HepG2 (cell line): ENCODE measurements around the gene MYO6. TPM values are rescaled to one million over a fixed set of nuclear protein-coding genes. Genes with fewer than 3 reads are reported as not detected.

Source experiments
- ATAC-seq: fragments of 200-7000 bp; cut with Tn5 transposase; 3 replicates; pipeline ENCODE4 v1.9.1; 2020; ENCODE audit warnings: mild to moderate bottlenecking, moderate library complexity
- BruUV-seq: library from RNA; stranded (reverse); fragments of 400-500 nt; replicated peaks from 2 replicates; lab custom pipeline; 2021; lab: Mats Ljungman, UMichigan
- CTCF ChIA-PET: fragments of 300-600 bp; formaldehyde crosslinking; extraction: SDS; loops from one replicate; lab custom pipeline; 2021; ENCODE audit warnings: low total read pairs, inconsistent platforms, low intra/inter-chr PET ratio; lab: Yijun Ruan, JAX
- POLR2A ChIA-PET: fragments of 350-600 bp; sonication (Branson Sonifier 250); formaldehyde crosslinking; loops from one replicate; lab custom pipeline; 2020; ENCODE audit warnings: antibody characterized with exemption, inconsistent platforms; lab: Yijun Ruan, JAX
- DNase-seq: peaks from one replicate; pipeline ENCODE4 v3.0.0-alpha.2; 2015; ENCODE audit warnings: low spot score
- FAIRE-seq: peaks from 3 replicates; lab custom pipeline; 2011; peaks lifted over from hg19 to GRCh38; lab: Jason Lieb, UNC
- H2AFZ ChIP-seq: one replicate; pipeline ENCODE4 v1.6.1; 2011; ENCODE audit warnings: low read length, inconsistent platforms
- H3K27ac ChIP-seq: fragments of 300-600 bp; 3 replicates; pipeline ENCODE4 v1.8.0; 2011; ENCODE audit warnings: mixed run types, mild to moderate bottlenecking, mixed read lengths, low read length, inconsistent platforms; ENCODE audit not compliant: insufficient read depth; ENCODE audit errors: extremely low read length
- H3K27me3 ChIP-seq, 2 experiments: fragments of 200-600 bp in 1 of 2; 2 replicates in 1 of 2; 3 replicates in 1 of 2; pipeline versions ENCODE4 v1.6.0 to v1.8.0; 2011; ENCODE audit warnings: low read length in 2 of 2, mild to moderate bottlenecking in 2 of 2, moderate library complexity in 2 of 2, inconsistent platforms in 1 of 2; ENCODE audit not compliant: insufficient read depth in 2 of 2, control insufficient read depth in 1 of 2
- H3K36me3 ChIP-seq, 2 experiments: fragments of 200-600 bp in 1 of 2; replicated peaks in 1 of 2; 2 replicates in 1 of 2; 3 replicates in 1 of 2; pipeline versions ENCODE4 v1.5.1 to v1.8.0; 2011; ENCODE audit warnings: low read length in 2 of 2, inconsistent platforms in 1 of 2; ENCODE audit not compliant: insufficient read depth in 2 of 2, control insufficient read depth in 1 of 2
- H3K4me1 ChIP-seq: 2 replicates; pipeline ENCODE4 v1.5.1; 2012; ENCODE audit warnings: low read length, inconsistent platforms; ENCODE audit not compliant: insufficient read depth
- H3K4me2 ChIP-seq: 2 replicates; pipeline ENCODE4 v1.6.0; 2011; ENCODE audit warnings: low read depth, low read length, inconsistent platforms
- H3K4me3 ChIP-seq, 3 experiments: fragments of 200-600 bp in 1 of 3; sonication (generic), shearing (Covaris generic) in 1 of 3; replicated peaks in 1 of 3; 2 replicates each; pipeline ENCODE4 v1.5.1; 2011 to 2016; ENCODE audit warnings: low read length in 3 of 3, inconsistent platforms in 2 of 3, low read depth in 2 of 3, mild to moderate bottlenecking in 2 of 3, control low read depth in 1 of 3, mixed read lengths in 1 of 3; ENCODE audit not compliant: insufficient read depth in 1 of 3
- H3K79me2 ChIP-seq: one replicate; pipeline ENCODE4 v1.6.1; 2011; ENCODE audit warnings: low read length, inconsistent platforms; ENCODE audit not compliant: insufficient read depth
- H3K9ac ChIP-seq: 2 replicates; pipeline ENCODE4 v1.6.0; 2011; ENCODE audit warnings: mild to moderate bottlenecking, low read depth, low read length, inconsistent platforms; ENCODE audit not compliant: insufficient read depth
- H3K9me3 ChIP-seq: 2 replicates; pipeline ENCODE4 v1.5.1; 2012; ENCODE audit warnings: mild to moderate bottlenecking, low read length
- H4K20me1 ChIP-seq: 2 replicates; pipeline ENCODE4 v1.6.0; 2011; ENCODE audit warnings: inconsistent platforms, mild to moderate bottlenecking, low read length, moderate library complexity; ENCODE audit not compliant: insufficient read depth
- AFF4 ChIP-seq: sonication (generic); formaldehyde crosslinking; IDR thresholded peaks from 2 replicates; pipeline ENCODE4 v1.4.0; 2020; ENCODE audit warnings: missing genetic modification reagents
- CHCHD3 ChIP-seq: sonication (generic); formaldehyde crosslinking; IDR thresholded peaks from 2 replicates; pipeline ENCODE4 v1.8.0; 2022; ENCODE audit warnings: mild to moderate bottlenecking, missing genetic modification reagents, moderate library complexity
- DPF2 ChIP-seq: sonication (generic); formaldehyde crosslinking; IDR thresholded peaks from 2 replicates; pipeline ENCODE4 v1.4.0; 2020; ENCODE audit warnings: mild to moderate bottlenecking, low read depth, missing genetic modification reagents, borderline replicate concordance
- HOXA5 ChIP-seq: sonication (generic); formaldehyde crosslinking; IDR thresholded peaks from 2 replicates; pipeline ENCODE4 v1.4.0; 2020; ENCODE audit warnings: missing genetic modification reagents
- KMT2A ChIP-seq: sonication (generic); formaldehyde crosslinking; IDR thresholded peaks from 2 replicates; pipeline ENCODE4 v1.4.0; 2020; ENCODE audit warnings: missing genetic modification reagents
- MEF2D ChIP-seq: sonication (generic); formaldehyde crosslinking; IDR thresholded peaks from 2 replicates; pipeline ENCODE4 v1.5.1; 2020; ENCODE audit warnings: mild to moderate bottlenecking, missing genetic modification reagents
- NPAS2 ChIP-seq: sonication (generic); formaldehyde crosslinking; IDR thresholded peaks from 2 replicates; pipeline ENCODE4 v1.8.0; 2022; ENCODE audit warnings: mild to moderate bottlenecking, missing genetic modification reagents, borderline replicate concordance
- NR2F1 ChIP-seq, 2 experiments: fragments of 450-650 bp in 1 of 2; formaldehyde crosslinking in 1 of 2; IDR thresholded peaks; 2 replicates each; pipeline versions ENCODE4 v1.5.0 to v1.6.1; 2016 to 2020; ENCODE audit warnings: mild to moderate bottlenecking in 1 of 2, missing compliant biosample characterization in 1 of 2, missing genetic modification reagents in 1 of 2, moderate library complexity in 1 of 2
- NR3C1 ChIP-seq: sonication (generic); formaldehyde crosslinking; IDR thresholded peaks from 2 replicates; pipeline ENCODE4 v1.4.0; 2020; ENCODE audit warnings: missing genetic modification reagents
- NRL ChIP-seq: sonication (generic); formaldehyde crosslinking; IDR thresholded peaks from 2 replicates; pipeline ENCODE4 v1.5.0; 2020; ENCODE audit warnings: missing genetic modification reagents, mild to moderate bottlenecking, moderate library complexity, borderline replicate concordance
- SALL1 ChIP-seq: sonication (generic); formaldehyde crosslinking; IDR thresholded peaks from 2 replicates; pipeline ENCODE4 v1.8.0; 2022; ENCODE audit warnings: mild to moderate bottlenecking, missing genetic modification reagents
- TAF1 ChIP-seq: sonication (generic); formaldehyde crosslinking; IDR thresholded peaks from 2 replicates; pipeline ENCODE4 v1.4.0; 2020; ENCODE audit warnings: missing genetic modification reagents
- ZBTB46 ChIP-seq: sonication (generic); formaldehyde crosslinking; IDR thresholded peaks from 2 replicates; pipeline ENCODE4 v1.4.0; 2020; ENCODE audit warnings: mild to moderate bottlenecking, missing genetic modification reagents, borderline replicate concordance
- ZNF343 ChIP-seq: sonication (generic); formaldehyde crosslinking; IDR thresholded peaks from 2 replicates; pipeline ENCODE4 v1.4.0; 2020; ENCODE audit warnings: mild to moderate bottlenecking, missing genetic modification reagents
- ZNF747 ChIP-seq: sonication (generic); formaldehyde crosslinking; IDR thresholded peaks from 2 replicates; pipeline ENCODE4 v1.8.1; 2023; ENCODE audit warnings: missing genetic modification reagents, mild to moderate bottlenecking, borderline replicate concordance
- WGBS: methylation state at CpG from one replicate; pipeline ENCODE4 v1.1.6; 2017; ENCODE audit warnings: low lambda C conversion rate; 5-methylcytosine and 5-hydroxymethylcytosine counted together
- in situ Hi-C: cut with HindIII; loops from 2 replicates; pipeline ENCODE4 v1.10.0; 2017; ENCODE audit warnings: low pct_unique_long_range_greater_than_20kb; ENCODE audit not compliant: extremely low pct_ligation_motif_present
- intact Hi-C: fragments of 100-400 bp; cut with micrococcal nuclease; formaldehyde crosslinking; loops from one replicate; pipeline ENCODE4 v1.10.0; 2022; ENCODE audit not compliant: unreplicated experiment
- polyA plus RNA-seq, 8 experiments: library from polyadenylated mRNA; depleted of rRNA in 3 of 8; stranded (reverse) in 7 of 8; unstranded in 1 of 8; fragments of >200 nt; fragmentation: Illumina TruSeq in 4 of 8; extraction: Trizol in 4 of 8; gene quantifications; 2 replicates each; pipeline versions ENCODE4 v1.2.1 to v1.2.3, GENCODE V29; 2011 to 2016; ENCODE audit warnings: low read depth in 4 of 8, missing spikeins in 1 of 8, mixed read lengths in 1 of 8; ENCODE audit not compliant: insufficient read depth in 1 of 8
- total RNA-seq, 5 experiments: library from RNA; depleted of rRNA; stranded (reverse); fragments of >200 nt; fragmentation: Illumina TruSeq; extraction: Trizol; gene quantifications; 2 replicates each; pipeline ENCODE4 v1.2.3, GENCODE V29; 2016; ENCODE audit warnings: low read depth in 1 of 5
- TF ChIP-seq, protein P1 (sequence below): sonication (generic); formaldehyde crosslinking; IDR thresholded peaks from 2 replicates; pipeline ENCODE4 v1.8.1; 2023; ENCODE audit warnings: mild to moderate bottlenecking, inconsistent platforms, moderate library complexity, missing genetic modification reagents, borderline replicate concordance
- TF ChIP-seq, protein P2 (sequence below): IDR thresholded peaks from 2 replicates; pipeline ENCODE4 v1.6.1; 2012; ENCODE audit warnings: inconsistent platforms

The MYO6 gene
- total and polyA plus RNA-seq, 2 of the 13 experiments (the other 11 are each of a cell fraction or from before 2014, with no cell fraction given): 5.4 to 7.5 TPM

- TF ChIP-seq CHCHD3 (CRISPR knock-in tag) (no peak), SALL1 (CRISPR knock-in tag) (no peak), NR2F1 (CRISPR knock-in tag; IDR thresholded peaks at IDR 0.05) (no peak), ZNF343 (CRISPR knock-in tag) (no peak), DPF2 (no peak), NRL (CRISPR knock-in tag) (no peak), NR3C1 (CRISPR knock-in tag) (no peak), ZNF747 (CRISPR knock-in tag) (no peak), AFF4 (CRISPR knock-in tag) (no peak), MEF2D (no peak), KMT2A (CRISPR knock-in tag) (no peak), ZBTB46 (CRISPR knock-in tag) (no peak), HOXA5 (no peak), TAF1 (no peak), NPAS2 (no peak)
- TF ChIP-seq, protein P1, sequence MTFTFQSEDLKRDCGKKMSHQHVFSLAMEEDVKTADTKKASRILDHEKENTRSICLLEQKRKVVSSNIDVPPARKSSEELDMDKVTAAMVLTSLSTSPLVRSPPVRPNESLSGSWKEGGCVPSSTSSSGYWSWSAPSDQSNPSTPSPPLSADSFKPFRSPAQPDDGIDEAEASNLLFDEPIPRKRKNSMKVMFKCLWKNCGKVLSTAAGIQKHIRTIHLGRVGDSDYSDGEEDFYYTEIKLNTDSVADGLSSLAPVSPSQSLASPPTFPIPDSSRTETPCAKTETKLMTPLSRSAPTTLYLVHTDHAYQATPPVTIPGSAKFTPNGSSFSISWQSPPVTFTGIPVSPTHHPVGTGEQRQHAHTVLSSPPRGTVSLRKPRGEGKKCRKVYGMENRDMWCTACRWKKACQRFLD (CRISPR knock-in tag): no peak
- TF ChIP-seq, protein P2, sequence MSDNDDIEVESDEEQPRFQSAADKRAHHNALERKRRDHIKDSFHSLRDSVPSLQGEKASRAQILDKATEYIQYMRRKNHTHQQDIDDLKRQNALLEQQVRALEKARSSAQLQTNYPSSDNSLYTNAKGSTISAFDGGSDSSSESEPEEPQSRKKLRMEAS: no peak
- FAIRE-seq: no peak
- H3K27me3 ChIP-seq: no peaks in the 10 kb centered on the region; a peak in 1 of 5 replicates
- ChIA-PET CTCF (no interaction called here), POLR2A (no interaction called here)
- H2AFZ ChIP-seq: no peak overlapping the region
- no peak for ATAC-seq
- 98% methylated on average over 4 of the region's 4 CpGs for WGBS
- H3K27ac ChIP-seq: no peak overlapping the region
- intact Hi-C loops (no loop called here), in situ Hi-C loops (no loop called here)
- no peaks in the 10 kb centered on the region for H4K20me1 ChIP-seq
- H3K4me3 ChIP-seq: no peak overlapping the region
- no peak for DNase-seq
- no peaks in the 10 kb centered on the region for H3K36me3 ChIP-seq
- H3K4me2 ChIP-seq: no peak overlapping the region
- H3K9ac ChIP-seq: no peak overlapping the region
- no peaks in the 10 kb centered on the region for H3K79me2 ChIP-seq
- H3K4me1 ChIP-seq: peaks cover 14% of the 10 kb centered on the region
- BruUV-seq: no TSS peak
- no peaks in the 10 kb centered on the region for H3K9me3 ChIP-seq
Observed at GRCh38 chr6:75848274-75848673, 99.2 kb downstream of the MYO6 start.
